ENCODE results near the gene KRT79.

The KRT79 gene

GRCh38 chr12:52874573-52875435 is 40.7 kb upstream of the KRT79 start:
- DNase-seq (ENCODE audit: low read depth) = no peak
- H3K4me3 ChIP-seq (ENCODE audit: control insufficient read depth, low read depth, low read length) = peak overlapping the region; percentile 19
- no peak for TF ChIP-seq CTCF (conservative IDR thresholded peaks at IDR 0.05; ENCODE audit: control insufficient read depth, insufficient read depth, low read depth, low read length)

GRCh38 chr12:52873832-52874572 is 39.9 kb upstream of the KRT79 start:
- no peak for TF ChIP-seq CTCF (conservative IDR thresholded peaks at IDR 0.05; ENCODE audit: control insufficient read depth, insufficient read depth, low read depth, low read length)

GRCh38 chr12:52873513-52873831 is 39.4 kb upstream of the KRT79 start:
- no peak for TF ChIP-seq CTCF (conservative IDR thresholded peaks at IDR 0.05; ENCODE audit: control insufficient read depth, insufficient read depth, low read depth, low read length)
- H3K4me3 ChIP-seq (ENCODE audit: control insufficient read depth, low read depth, low read length) = peak overlapping the region; percentile 43
- DNase-seq (ENCODE audit: low read depth) = no peak

More at GRCh38 chr12:52873832-52874572, 39.9 kb upstream of the KRT79 start:
- peak; percentile 93 for DNase-seq (ENCODE audit: low read depth)
- peak overlapping the region; percentile 43 for H3K4me3 ChIP-seq (ENCODE audit: control insufficient read depth, low read depth, low read length)

GRCh38 chr12:52872644-52873389 is 38.7 kb upstream of the KRT79 start:
- no peak for TF ChIP-seq CTCF (conservative IDR thresholded peaks at IDR 0.05; ENCODE audit: control insufficient read depth, insufficient read depth, low read depth, low read length)
- no peak overlapping the region for H3K4me3 ChIP-seq (ENCODE audit: control insufficient read depth, low read depth, low read length)
- no peak for DNase-seq (ENCODE audit: low read depth)

GRCh38 chr12:52871291-52872039 is 37.4 kb upstream of the KRT79 start:
- H3K4me3 ChIP-seq (ENCODE audit: control insufficient read depth, low read depth, low read length) = no peak overlapping the region

More at GRCh38 chr12:52871291-52872039, 37.4 kb upstream of the KRT79 start:
- DNase-seq (ENCODE audit: low read depth) = peak; percentile 89
- no peak for TF ChIP-seq CTCF (conservative IDR thresholded peaks at IDR 0.05; ENCODE audit: control insufficient read depth, insufficient read depth, low read depth, low read length)
